HT-29 (cell line): ENCODE measurements around the gene VARS2. TPM values are rescaled to one million over a fixed set of nuclear protein-coding genes. Genes with fewer than 3 reads are reported as not detected.

Experiments
- DNase-seq: peaks from one replicate; pipeline ENCODE4 v3.0.0-alpha.2; 2015; ENCODE audit warnings: low spot score
- total RNA-seq: library from RNA; depleted of rRNA; stranded (reverse); fragments of >200 nt; shearing (Covaris generic); gene quantifications from 2 replicates; pipeline ENCODE4 v1.2.3, GENCODE V29; 2014

VARS2 gene
- total RNA-seq, 1 experiment from 2014 or later = 23.2 TPM

- no peak for DNase-seq
Measured at GRCh38 chr6:30928677-30929076, 14.6 kb downstream of the VARS2 start.

GRCh38 chr6:30930506-30930905 lies 16.5 kb downstream of the VARS2 start:
- DNase-seq = no peak

- DNase-seq = no peak
Measured at GRCh38 chr6:30931272-30931671, 17.2 kb downstream of the VARS2 start.

- DNase-seq = peak; percentile 79
Measured at GRCh38 chr6:30931969-30932645, 18.1 kb downstream of the VARS2 start, which contains the start of gene SFTA2. SFTA2 (minus strand) TSS chr6:30932170; CDS start chr6:30932096, 74 bp downstream.

GRCh38 chr6:30932665-30933365 lies 18.8 kb downstream of the VARS2 start:
- no peak for DNase-seq

- peak; percentile 68 for DNase-seq
Measured at GRCh38 chr6:30935018-30935417, 21.0 kb downstream of the VARS2 start.

GRCh38 chr6:30937265-30937664 lies 23.2 kb downstream of the VARS2 start:
- no peak for DNase-seq

- no peak for DNase-seq
Measured at GRCh38 chr6:30938730-30939129, 24.7 kb downstream of the VARS2 start.

GRCh38 chr6:30939473-30939872 lies 25.4 kb downstream of the VARS2 start:
- no peak for DNase-seq

- DNase-seq = no peak
Measured at GRCh38 chr6:30940361-30940986, 26.4 kb downstream of the VARS2 start, which contains the start of gene MUCL3. MUCL3 (plus strand) TSS chr6:30940973; CDS start chr6:30941000, 27 bp downstream.

- peak; percentile 87 for DNase-seq
Measured at GRCh38 chr6:30942338-30943060, 28.5 kb downstream of the VARS2 start.

GRCh38 chr6:30944051-30944450 lies 30.0 kb downstream of the VARS2 start:
- DNase-seq = no peak

- DNase-seq = no peak
Measured at GRCh38 chr6:30945281-30945680, 31.2 kb downstream of the VARS2 start.

- DNase-seq = no peak
Measured at GRCh38 chr6:30947231-30947630, 33.2 kb downstream of the VARS2 start.

GRCh38 chr6:30948811-30949210 lies 34.8 kb downstream of the VARS2 start:
- DNase-seq = no peak

- no peak for DNase-seq
Measured at GRCh38 chr6:30951907-30952469, 38.0 kb downstream of the VARS2 start.

GRCh38 chr6:30954631-30955366 lies 40.8 kb downstream of the VARS2 start:
- DNase-seq = no peak

GRCh38 chr6:30955367-30956042 lies 41.5 kb downstream of the VARS2 start:
- peak; percentile 62 for DNase-seq

GRCh38 chr6:30957716-30958115 lies 43.7 kb downstream of the VARS2 start:
- DNase-seq = no peak
